Cardiac muscle cell (in vitro differentiated cells and primary cell): ENCODE measurements around the gene ANKRD37. TPM values are rescaled to one million over a fixed set of nuclear protein-coding genes. Genes with fewer than 3 reads are reported as not detected.

Experiments used
- DNase-seq, 2 donors: peaks; one replicate each; pipeline versions ENCODE4 v3.0.0 to v3.0.0-alpha.2; 2010 to 2017; ENCODE audit warnings: low read depth in 1 of 2, low spot score in 1 of 2
- H3K27ac ChIP-seq: fragments of 200-600 bp; sonication (generic); 2 replicates; pipeline ENCODE4 v1.5.1; 2016
- H3K27me3 ChIP-seq: fragments of 200-600 bp; sonication (generic); 2 replicates; pipeline ENCODE4 v1.6.0; 2016; ENCODE audit warnings: control low read depth
- H3K36me3 ChIP-seq: fragments of 200-600 bp; sonication (generic); 2 replicates; pipeline ENCODE4 v1.5.1; 2016; ENCODE audit warnings: control low read depth
- H3K4me1 ChIP-seq: fragments of 200-600 bp; sonication (generic); 2 replicates; pipeline ENCODE4 v1.8.1; 2017; ENCODE audit warnings: low read depth, mild to moderate bottlenecking, mixed run types
- H3K4me3 ChIP-seq: fragments of 200-600 bp; sonication (generic); 2 replicates; pipeline ENCODE4 v1.5.1; 2016; ENCODE audit warnings: mild to moderate bottlenecking
- H3K9me3 ChIP-seq: fragments of 200-600 bp; sonication (generic); 2 replicates; pipeline ENCODE4 v1.5.1; 2017; ENCODE audit warnings: low read depth, mild to moderate bottlenecking, control low read depth
- CTCF ChIP-seq: IDR thresholded peaks from 2 replicates; pipeline ENCODE4 v1.5.1; 2012; ENCODE audit warnings: low read depth, mild to moderate bottlenecking, low read length
- polyA plus RNA-seq: library from polyadenylated mRNA; unstranded; fragments of >200 nt; fragmentation: Nextera tagmentation; extraction: Ambion mirVana; gene quantifications from 2 replicates; pipeline ENCODE4 v1.2.1, GENCODE V29; 2016
- total RNA-seq: library from RNA; depleted of rRNA; stranded (reverse); fragments of >200 nt; gene quantifications from 2 replicates; pipeline ENCODE4 v1.2.3, GENCODE V29; 2016

The ANKRD37 gene
- total and polyA plus RNA-seq, 2 experiments from 2014 or later = 3.8 to 18.1 TPM

GRCh38 chr4:185357211-185357610 lies 39.4 kb upstream of the ANKRD37 start:
- Histone ChIP-seq H3K36me3 (peaks cover 4% of the 10 kb centered on the region), H3K27ac (no peak overlapping the region)

GRCh38 chr4:185357733-185358440 lies 38.8 kb upstream of the ANKRD37 start:
- H3K9me3 ChIP-seq = no peaks in the 10 kb centered on the region
- peaks cover 4% of the 10 kb centered on the region for H3K36me3 ChIP-seq
- H3K27ac ChIP-seq = no peak overlapping the region
- no peak overlapping the region for H3K4me3 ChIP-seq
- no peak for DNase-seq
- TF ChIP-seq CTCF = no peak
- H3K4me1 ChIP-seq = peaks cover 8% of the 10 kb centered on the region
- no peaks in the 10 kb centered on the region for H3K27me3 ChIP-seq

More at GRCh38 chr4:185357211-185357610, 39.4 kb upstream of the ANKRD37 start:
- Histone ChIP-seq H3K4me1 (peaks cover 8% of the 10 kb centered on the region), H3K9me3 (no peaks in the 10 kb centered on the region), H3K27me3 (no peaks in the 10 kb centered on the region), H3K4me3 (no peak overlapping the region)
- DNase-seq = no peak
- TF ChIP-seq CTCF = no peak

- DNase-seq = no peak
- Histone ChIP-seq H3K9me3 (no peaks in the 10 kb centered on the region), H3K36me3 (peaks cover 4% of the 10 kb centered on the region), H3K4me3 (no peak overlapping the region), H3K27me3 (no peaks in the 10 kb centered on the region), H3K27ac (no peak overlapping the region), H3K4me1 (peaks cover 8% of the 10 kb centered on the region)
- TF ChIP-seq CTCF = no peak
These were observed 38.1 kb upstream of the ANKRD37 start for GRCh38 chr4:185358514-185358913.

- Histone ChIP-seq H3K4me3 (no peak overlapping the region), H3K9me3 (no peaks in the 10 kb centered on the region), H3K4me1 (peaks cover 8% of the 10 kb centered on the region), H3K27ac (no peak overlapping the region), H3K27me3 (no peaks in the 10 kb centered on the region), H3K36me3 (peaks cover 4% of the 10 kb centered on the region)
- no peak for TF ChIP-seq CTCF
- no peak for DNase-seq
These were observed 37.7 kb upstream of the ANKRD37 start for GRCh38 chr4:185358959-185359358.

- H3K27ac ChIP-seq = no peak overlapping the region
These were observed 36.7 kb upstream of the ANKRD37 start for GRCh38 chr4:185359767-185360446.

More at GRCh38 chr4:185359767-185360446, 36.7 kb upstream of the ANKRD37 start:
- Histone ChIP-seq H3K4me1 (peaks cover 8% of the 10 kb centered on the region), H3K36me3 (peaks cover 4% of the 10 kb centered on the region), H3K4me3 (no peak overlapping the region), H3K9me3 (no peaks in the 10 kb centered on the region), H3K27me3 (no peaks in the 10 kb centered on the region)
- TF ChIP-seq CTCF = no peak
- DNase-seq = peak in 1 of 2 donors; percentile 34
